ENCODE results near the gene KCNJ10. TPM values are rescaled to one million over a fixed set of nuclear protein-coding genes. Genes with fewer than 3 reads are reported as not detected.

The KCNJ10 gene
- total RNA-seq, 1 experiment from 2014 or later = 0.08 TPM

DNA sequence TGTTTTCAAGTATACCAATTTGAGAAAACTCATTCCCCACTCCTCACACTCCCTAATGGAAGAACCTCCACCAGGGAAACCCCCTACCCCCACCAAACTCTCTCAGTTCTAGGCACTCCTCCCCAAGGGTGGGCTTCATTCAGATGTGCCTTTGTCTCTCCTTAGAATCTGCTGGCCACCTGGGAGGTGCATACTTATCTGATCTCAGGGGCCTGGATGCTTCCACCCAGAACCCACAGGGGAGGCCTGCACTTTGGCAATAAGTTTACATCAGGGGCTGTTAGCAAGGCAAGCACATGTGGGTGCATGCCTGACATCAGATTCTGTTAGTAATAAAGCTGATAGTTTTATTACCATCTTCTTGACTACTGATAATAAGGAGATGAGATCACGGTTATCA is 83.4 kb downstream of the KCNJ10 start:
- Histone ChIP-seq H3K9me3 (ENCODE audit: control insufficient read depth, insufficient read depth, low read depth, low read length) (no peaks in the 10 kb centered on the region), H3K27me3 (ENCODE audit: control insufficient read depth, insufficient read depth, low read length) (peaks cover 10% of the 10 kb centered on the region), H3K4me3 (ENCODE audit: low read depth in 2 of 2, low read length in 2 of 2) (no peak overlapping the region), H3K36me3 (ENCODE audit: control insufficient read depth, insufficient read depth, low read length) (no peaks in the 10 kb centered on the region), H3K4me1 (ENCODE audit: control insufficient read depth, insufficient read depth, low read length) (no peaks in the 10 kb centered on the region), H3K27ac (ENCODE audit: low read length) (no peak overlapping the region)
- ATAC-seq (no peak), DNase-seq (ENCODE audit: low read depth, low spot score) (no peak)
- TF ChIP-seq, protein P1, sequence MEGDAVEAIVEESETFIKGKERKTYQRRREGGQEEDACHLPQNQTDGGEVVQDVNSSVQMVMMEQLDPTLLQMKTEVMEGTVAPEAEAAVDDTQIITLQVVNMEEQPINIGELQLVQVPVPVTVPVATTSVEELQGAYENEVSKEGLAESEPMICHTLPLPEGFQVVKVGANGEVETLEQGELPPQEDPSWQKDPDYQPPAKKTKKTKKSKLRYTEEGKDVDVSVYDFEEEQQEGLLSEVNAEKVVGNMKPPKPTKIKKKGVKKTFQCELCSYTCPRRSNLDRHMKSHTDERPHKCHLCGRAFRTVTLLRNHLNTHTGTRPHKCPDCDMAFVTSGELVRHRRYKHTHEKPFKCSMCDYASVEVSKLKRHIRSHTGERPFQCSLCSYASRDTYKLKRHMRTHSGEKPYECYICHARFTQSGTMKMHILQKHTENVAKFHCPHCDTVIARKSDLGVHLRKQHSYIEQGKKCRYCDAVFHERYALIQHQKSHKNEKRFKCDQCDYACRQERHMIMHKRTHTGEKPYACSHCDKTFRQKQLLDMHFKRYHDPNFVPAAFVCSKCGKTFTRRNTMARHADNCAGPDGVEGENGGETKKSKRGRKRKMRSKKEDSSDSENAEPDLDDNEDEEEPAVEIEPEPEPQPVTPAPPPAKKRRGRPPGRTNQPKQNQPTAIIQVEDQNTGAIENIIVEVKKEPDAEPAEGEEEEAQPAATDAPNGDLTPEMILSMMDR (IDR thresholded peaks at IDR 0.05) = no peak
- TF ChIP-seq POLR2AphosphoS5 (IDR thresholded peaks at IDR 0.05; ENCODE audit: low read depth, low read length) (no peak), SIN3A (IDR thresholded peaks at IDR 0.05; ENCODE audit: borderline replicate concordance, insufficient read depth, low read depth, low read length) (no peak), TCF7L2 (IDR thresholded peaks at IDR 0.05; ENCODE audit: low read depth, low read length) (no peak)
- TF ChIP-seq, protein P2, sequence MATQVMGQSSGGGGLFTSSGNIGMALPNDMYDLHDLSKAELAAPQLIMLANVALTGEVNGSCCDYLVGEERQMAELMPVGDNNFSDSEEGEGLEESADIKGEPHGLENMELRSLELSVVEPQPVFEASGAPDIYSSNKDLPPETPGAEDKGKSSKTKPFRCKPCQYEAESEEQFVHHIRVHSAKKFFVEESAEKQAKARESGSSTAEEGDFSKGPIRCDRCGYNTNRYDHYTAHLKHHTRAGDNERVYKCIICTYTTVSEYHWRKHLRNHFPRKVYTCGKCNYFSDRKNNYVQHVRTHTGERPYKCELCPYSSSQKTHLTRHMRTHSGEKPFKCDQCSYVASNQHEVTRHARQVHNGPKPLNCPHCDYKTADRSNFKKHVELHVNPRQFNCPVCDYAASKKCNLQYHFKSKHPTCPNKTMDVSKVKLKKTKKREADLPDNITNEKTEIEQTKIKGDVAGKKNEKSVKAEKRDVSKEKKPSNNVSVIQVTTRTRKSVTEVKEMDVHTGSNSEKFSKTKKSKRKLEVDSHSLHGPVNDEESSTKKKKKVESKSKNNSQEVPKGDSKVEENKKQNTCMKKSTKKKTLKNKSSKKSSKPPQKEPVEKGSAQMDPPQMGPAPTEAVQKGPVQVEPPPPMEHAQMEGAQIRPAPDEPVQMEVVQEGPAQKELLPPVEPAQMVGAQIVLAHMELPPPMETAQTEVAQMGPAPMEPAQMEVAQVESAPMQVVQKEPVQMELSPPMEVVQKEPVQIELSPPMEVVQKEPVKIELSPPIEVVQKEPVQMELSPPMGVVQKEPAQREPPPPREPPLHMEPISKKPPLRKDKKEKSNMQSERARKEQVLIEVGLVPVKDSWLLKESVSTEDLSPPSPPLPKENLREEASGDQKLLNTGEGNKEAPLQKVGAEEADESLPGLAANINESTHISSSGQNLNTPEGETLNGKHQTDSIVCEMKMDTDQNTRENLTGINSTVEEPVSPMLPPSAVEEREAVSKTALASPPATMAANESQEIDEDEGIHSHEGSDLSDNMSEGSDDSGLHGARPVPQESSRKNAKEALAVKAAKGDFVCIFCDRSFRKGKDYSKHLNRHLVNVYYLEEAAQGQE (IDR thresholded peaks at IDR 0.05; ENCODE audit: insufficient read depth in 1 of 2, low read depth in 2 of 2, low read length in 1 of 2) = no peak
- ChIA-PET POLR2A (no interaction called here), CTCF (no interaction called here)
- no TSS peak for BruUV-seq (replicated peaks)
- intact Hi-C loops (cut with micrococcal nuclease; ENCODE audit: unreplicated experiment) (no loop called here), in situ Hi-C loops (cut with HindIII; ENCODE audit: low pct_unique_long_range_greater_than_20kb, low sequenced_read_pairs) (no loop called here)

DNA sequence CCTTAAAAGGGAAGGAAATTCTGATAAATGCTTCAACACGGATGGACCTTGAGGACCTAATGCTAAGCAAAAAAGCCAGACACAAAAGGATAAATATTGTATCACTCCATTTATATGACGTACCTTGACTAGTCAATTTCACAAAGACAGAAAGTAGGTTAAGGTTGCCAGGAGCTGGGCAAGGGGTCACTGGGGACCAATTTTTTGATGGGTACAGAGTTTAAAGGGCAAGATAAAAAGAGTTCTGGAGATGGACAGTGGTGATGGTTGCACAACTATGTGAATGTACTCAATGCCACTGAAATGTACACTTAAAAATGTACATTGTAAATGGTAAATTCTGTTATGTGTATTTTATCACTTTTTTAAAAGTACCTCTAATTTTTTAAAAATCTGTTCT is 83.9 kb downstream of the KCNJ10 start:
- Histone ChIP-seq H3K4me3 (ENCODE audit: low read depth in 2 of 2, low read length in 2 of 2) (no peak overlapping the region), H3K27me3 (ENCODE audit: control insufficient read depth, insufficient read depth, low read length) (peaks cover 9% of the 10 kb centered on the region), H3K9me3 (ENCODE audit: control insufficient read depth, insufficient read depth, low read depth, low read length) (no peaks in the 10 kb centered on the region), H3K4me1 (ENCODE audit: control insufficient read depth, insufficient read depth, low read length) (no peaks in the 10 kb centered on the region), H3K36me3 (ENCODE audit: control insufficient read depth, insufficient read depth, low read length) (no peaks in the 10 kb centered on the region), H3K27ac (ENCODE audit: low read length) (no peak overlapping the region)
- no TSS peak for BruUV-seq (replicated peaks)
- TF ChIP-seq SIN3A (IDR thresholded peaks at IDR 0.05; ENCODE audit: borderline replicate concordance, insufficient read depth, low read depth, low read length) (no peak), POLR2AphosphoS5 (IDR thresholded peaks at IDR 0.05; ENCODE audit: low read depth, low read length) (no peak), TCF7L2 (IDR thresholded peaks at IDR 0.05; ENCODE audit: low read depth, low read length) (no peak)
- TF ChIP-seq, protein P2 (IDR thresholded peaks at IDR 0.05; ENCODE audit: insufficient read depth in 1 of 2, low read depth in 2 of 2, low read length in 1 of 2) = no peak
- TF ChIP-seq, protein P1 (IDR thresholded peaks at IDR 0.05) = no peak
- intact Hi-C loops (cut with micrococcal nuclease; ENCODE audit: unreplicated experiment) = no loop called here
- no peak for DNase-seq (ENCODE audit: low read depth, low spot score)
- in situ Hi-C loops (cut with HindIII; ENCODE audit: low pct_unique_long_range_greater_than_20kb, low sequenced_read_pairs) = no loop called here
- ChIA-PET POLR2A (no interaction called here), CTCF (no interaction called here)
- no peak for ATAC-seq
